Dermis microvascular lymphatic vessel endothelial cell (primary cell): ENCODE results near the gene RAD51B. TPM values are rescaled to one million over a fixed set of nuclear protein-coding genes. Genes with fewer than 3 reads are reported as not detected.
"Not testable (repeated sequence)": the region's sequence is repeated elsewhere in the genome, so short reads cannot be mapped to it uniquely, and the experiment has no call there.

Source experiments
- DNase-seq, 2 donors: peaks; one replicate each; pipeline versions ENCODE4 v3.0.0 to v3.0.0-alpha.2; 2010; ENCODE audit warnings: low read depth in 2 of 2
- total RNA-seq: library from RNA; depleted of rRNA; stranded (reverse); fragments of >200 nt; gene quantifications from 2 replicates; pipeline ENCODE4 v1.2.1, GENCODE V29; 2014

Gene RAD51B
- total RNA-seq, 1 donor from 2014 or later = 9.2 TPM

GRCh38 chr14:68111097-68111852 is 291.7 kb downstream of the RAD51B start:
- no peak for DNase-seq

- DNase-seq = no peak
Observed at GRCh38 chr14:68111853-68112270, 292.3 kb downstream of the RAD51B start.

DNA sequence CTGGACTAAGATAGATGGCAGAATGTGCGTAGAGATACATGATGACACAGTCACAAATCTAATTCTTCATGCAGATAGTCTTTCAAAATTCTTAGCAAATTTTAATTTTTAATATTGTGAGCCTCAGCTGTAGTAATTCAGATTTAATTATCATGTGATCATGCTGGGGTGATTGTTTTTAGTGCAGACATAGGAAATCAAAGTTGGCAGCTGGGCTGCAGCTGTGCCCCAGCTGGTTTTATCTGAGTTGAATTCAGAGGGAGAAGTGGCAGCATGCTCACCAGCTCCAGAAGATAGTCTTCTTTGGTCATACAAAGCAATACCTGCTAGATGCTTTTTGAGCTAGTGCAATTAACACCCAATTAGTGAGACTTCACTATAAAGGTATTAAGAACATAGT is 292.9 kb downstream of the RAD51B start:
- no peak for DNase-seq

DNA sequence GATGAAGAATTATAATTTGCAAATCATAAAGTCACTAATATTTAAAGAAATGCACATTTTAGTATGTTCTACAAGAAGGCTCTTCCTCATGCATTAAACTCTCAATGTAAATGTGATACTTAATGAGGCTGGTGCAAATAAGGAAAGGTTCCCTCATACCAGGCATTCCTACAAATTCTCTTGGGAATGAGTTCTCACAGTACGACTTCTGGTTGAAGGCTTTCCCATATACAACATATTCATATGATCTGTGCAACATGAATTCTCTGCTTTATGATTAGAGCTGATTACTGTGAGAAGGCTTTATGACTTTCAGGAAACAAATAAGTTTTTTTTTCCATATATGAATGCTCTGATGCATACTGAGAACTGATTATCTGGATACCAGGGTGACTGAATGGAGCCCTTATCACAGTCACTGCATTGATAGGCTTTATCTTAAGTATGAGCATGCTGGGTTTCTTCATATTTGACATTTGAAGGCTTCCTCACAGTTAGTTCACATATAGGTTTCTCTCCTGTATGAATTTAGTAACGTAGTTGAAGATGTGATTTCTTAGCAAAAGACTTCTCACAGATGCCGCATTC is 293.9 kb downstream of the RAD51B start:
- no peak for DNase-seq

GRCh38 chr14:68115952-68116351 is 296.4 kb downstream of the RAD51B start:
- DNase-seq = not testable (repeated sequence)

DNA sequence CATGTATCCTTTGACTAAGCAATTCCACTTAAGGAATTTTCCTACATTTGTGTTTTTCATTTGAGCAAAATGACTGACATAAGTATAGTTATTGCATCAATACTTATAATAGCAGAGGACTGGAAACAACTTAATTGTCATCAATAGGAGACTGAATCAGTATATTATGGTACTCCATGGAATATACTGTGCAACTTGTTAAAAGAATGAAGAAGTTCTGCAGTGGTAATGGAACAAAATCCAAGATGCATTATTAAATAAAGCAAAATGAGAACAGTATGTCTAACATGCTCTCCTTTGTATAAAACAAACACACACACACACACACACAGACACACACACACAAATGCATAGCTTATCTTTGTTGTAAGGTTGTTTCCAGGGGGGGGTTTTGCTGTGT is 303.1 kb downstream of the RAD51B start:
- DNase-seq = no peak

- DNase-seq = no peak
Observed at GRCh38 chr14:68124050-68124449, 304.5 kb downstream of the RAD51B start.

- DNase-seq = peak; percentile 69 to 72
Observed at GRCh38 chr14:68124979-68125731, 305.6 kb downstream of the RAD51B start.

DNA sequence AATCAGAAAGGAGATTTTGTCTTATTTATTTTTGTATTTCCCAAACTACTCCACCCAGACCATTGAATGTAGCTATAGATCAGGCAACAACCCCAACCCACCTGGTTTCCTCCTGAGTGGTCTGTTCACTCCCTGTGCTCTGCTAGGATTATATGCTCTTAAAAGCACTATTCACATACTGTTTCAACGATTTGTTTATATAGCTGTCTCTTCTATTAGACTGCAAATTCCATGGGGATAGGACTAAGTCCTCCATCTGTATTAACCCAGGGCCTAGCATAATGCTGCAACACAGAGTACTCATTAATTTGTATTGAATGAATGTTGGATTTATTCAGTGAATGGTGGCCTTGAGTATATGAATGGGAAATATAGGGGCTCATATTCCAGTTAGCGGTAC is 307.6 kb downstream of the RAD51B start:
- no peak for DNase-seq

DNA sequence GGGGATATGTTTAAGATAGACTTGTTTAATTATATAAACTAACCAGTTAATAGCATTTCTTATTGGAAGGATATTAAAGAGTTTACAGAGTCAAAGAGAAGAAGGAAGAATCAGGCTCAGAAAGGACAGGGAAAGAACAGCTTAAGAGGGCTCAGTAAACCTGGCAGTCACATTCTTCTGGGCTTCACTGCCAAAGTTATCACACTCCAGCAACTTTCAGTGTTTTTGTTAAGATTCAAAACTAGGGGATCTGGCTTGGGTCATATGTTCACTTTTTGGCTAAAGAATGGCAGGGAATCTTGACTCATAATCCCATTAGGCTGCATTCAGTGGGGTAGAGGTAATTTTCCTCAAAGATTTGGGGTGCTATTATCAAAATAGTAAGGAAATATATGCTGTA is 312.3 kb downstream of the RAD51B start:
- DNase-seq = no peak

GRCh38 chr14:68132563-68133121 is 313.1 kb downstream of the RAD51B start:
- no peak for DNase-seq

DNA sequence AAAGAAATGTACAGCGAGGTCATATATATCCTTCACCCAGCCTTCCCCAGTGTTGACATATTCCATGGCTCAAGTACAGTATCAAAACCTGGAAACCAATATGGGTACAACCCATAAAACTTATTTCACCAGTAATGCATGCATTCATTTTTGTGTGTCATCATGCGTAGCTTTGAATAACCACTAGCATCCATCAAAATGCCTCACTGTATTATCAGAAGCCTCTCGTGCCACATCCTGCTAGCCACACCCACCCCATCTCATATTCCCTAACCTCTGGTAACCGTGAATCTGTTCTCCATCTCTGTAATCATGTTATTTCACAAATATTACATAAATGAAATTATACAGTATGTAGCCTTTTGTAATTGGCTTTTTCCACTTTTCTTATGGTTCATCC is 314.3 kb downstream of the RAD51B start:
- no peak for DNase-seq

DNA sequence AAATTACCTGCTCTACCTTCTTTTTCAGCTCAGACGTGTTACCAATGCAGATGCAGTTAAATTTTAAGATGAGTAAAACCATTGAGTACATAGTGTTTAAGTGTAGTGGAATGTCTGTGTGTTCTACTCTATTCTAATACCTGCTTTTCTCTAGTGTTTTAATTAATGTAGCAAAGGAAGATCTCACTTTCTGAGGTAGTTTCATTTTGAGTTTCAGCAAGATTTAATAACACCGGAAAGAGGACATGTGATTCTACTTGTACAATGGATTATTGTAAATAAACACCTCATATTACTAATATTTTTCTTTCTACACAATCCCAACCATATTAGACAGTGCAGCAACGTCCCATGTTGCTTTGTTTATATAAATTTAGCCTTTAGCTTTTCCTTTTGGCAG is 315.4 kb downstream of the RAD51B start:
- no peak for DNase-seq

DNA sequence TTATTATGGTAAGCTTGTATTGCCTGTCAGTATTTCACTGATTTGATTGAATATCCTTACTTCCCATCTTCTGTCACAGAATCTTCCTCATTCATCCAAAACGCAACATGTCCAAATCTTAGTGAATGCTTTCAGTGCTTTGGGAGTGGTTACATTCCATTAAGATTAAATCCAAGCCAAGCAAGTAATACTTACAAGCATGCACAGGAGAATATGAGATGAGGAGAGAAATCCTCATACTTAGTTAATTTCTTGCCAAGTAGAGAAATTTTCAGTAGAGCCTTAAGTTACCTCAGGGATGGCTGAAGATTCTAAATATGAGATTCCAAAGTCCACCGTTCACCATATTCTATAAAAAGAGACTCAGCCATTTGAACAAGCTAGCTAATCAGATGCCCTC is 316.0 kb downstream of the RAD51B start:
- no peak for DNase-seq

DNA sequence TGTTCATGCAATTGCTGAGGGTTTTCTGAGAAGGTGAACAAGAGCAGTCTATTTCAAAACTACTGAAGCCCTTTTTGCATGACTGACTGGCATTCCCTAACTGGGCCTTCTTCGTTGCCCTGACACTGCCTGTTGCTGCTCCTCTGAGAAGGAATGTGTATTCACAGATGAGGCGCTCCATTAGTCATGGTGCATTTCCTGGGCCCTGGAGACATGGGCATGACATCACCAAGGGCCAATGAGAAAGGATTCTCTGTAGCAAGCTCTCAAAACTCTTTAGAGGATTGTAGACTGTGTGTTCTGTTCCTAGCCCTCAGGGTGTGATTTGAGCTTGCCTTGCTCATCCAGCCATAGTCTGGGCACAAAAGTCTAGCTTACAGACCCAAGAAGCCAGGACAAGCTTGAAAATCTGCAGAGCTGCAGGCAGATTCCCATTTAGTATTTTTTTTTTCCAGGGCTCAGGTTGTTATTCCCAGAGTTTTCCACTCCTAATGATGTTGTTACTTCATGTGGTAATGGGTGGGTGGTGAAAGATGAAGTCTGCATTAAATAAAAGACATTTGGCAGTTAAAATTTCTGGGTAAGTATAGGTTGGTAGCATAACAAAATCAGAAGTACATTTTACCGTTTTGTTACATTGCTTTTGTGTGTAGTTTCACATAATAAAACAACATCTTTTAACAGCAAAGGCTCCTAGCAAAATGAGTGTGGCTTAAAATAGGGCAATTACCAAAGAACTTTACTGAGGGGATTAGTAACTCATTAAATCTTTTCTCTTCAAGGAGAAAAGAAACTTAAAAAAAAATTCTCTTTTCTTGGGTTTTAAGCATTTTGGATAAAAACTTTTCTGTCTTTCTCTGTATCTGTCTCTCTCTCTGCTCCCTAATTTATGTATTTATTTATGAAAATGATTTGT is 318.4 kb downstream of the RAD51B start:
- no peak for DNase-seq

DNA sequence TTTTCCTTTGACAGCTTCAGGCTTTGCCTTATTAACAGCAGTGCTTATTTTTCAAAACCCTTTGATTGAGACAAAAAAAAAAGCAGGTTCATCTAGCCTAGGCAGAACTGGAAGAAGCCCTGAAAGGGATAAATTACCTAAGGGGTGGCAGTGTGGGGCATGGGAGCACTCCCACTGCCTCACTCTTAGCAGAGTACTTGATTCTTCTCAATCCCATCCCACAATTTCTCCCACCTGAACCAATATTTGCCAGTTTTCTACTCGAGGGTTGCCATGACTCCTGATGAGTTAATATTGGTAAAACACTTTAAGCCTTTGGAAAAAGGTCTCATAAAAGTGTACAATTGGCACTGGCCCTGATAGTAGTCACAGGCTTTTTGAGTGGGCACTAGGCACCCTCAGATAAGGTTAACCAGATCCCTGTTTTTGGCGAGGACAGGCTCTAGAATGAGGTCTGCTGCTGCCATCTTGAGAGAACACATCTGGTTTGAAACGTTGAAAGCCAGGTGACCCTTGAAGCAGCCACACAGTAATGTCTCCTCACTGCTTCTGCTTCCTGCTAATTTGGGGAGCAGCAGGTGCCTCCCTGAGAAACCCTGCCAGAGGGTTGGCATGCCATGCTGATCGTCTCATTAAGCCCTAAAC is 320.0 kb downstream of the RAD51B start:
- no peak for DNase-seq

DNA sequence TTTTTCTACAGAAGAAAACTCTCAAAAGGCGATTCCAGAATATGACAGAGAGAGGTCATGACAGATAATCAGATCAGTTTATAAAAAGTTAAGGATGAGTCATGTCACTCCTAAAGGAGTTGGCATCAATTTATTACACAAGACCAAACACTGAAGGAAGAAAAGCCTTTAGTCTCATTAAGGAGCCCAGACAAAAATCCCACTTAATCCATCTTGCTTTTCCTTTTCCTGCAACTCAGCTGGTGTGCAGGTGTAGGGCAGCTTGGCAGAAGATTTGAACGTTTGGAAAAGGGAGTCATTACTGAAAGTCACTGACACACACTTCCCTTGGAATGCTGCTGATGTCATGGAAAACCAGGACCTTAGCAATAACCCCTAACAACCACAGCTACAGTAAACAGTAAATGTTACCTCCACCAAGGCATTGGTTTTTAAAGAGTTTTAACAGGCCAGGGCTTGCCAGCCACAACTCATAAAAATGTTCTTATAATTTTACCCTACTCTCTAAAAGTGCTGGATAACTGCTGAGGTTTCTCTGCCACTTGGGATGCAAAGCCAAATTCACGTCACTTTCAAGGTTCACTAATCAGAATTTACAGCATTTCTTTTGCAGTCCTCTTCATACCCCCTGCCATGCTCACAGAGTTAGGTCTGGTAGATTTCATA is 320.6 kb downstream of the RAD51B start:
- peak; percentile 92 to 93 for DNase-seq

DNA sequence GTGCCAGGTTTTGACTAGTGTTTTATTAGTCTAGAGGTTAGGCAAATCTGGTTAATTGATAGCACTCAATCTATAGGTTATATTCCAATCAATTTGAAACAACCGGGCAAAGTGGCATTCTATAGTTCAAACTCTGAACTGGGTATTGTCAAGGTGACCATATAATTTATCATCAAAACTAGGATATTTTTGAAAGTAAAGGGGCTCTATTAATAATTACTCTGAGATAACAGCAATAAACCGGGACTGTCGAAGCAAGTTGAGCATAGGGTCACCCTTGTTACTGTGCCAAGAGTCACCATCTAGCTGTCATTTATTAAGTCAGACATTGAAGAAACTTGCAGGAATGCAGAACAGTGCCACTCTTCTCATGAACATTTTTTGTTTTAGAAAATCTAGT is 321.2 kb downstream of the RAD51B start:
- DNase-seq = no peak

- no peak for DNase-seq
Observed at GRCh38 chr14:68141281-68142088, 321.9 kb downstream of the RAD51B start.
